PFSK-1 (cell line): ENCODE results near the gene SLC39A1.

Experiments used
- FOXP2 ChIP-seq: optimal IDR thresholded peaks from 2 replicates; pipeline ENCODE3; 2011; ENCODE audit warnings: borderline replicate concordance, control low read depth, inconsistent platforms; ENCODE audit not compliant: insufficient read depth; ENCODE audit errors: extremely low read length, extremely low read depth
- POLR2AphosphoS5 ChIP-seq: IDR thresholded peaks from 2 replicates; pipeline ENCODE4 v1.6.1; 2012; ENCODE audit warnings: low read depth, mild to moderate bottlenecking, control low read depth, low read length, moderate library complexity
- REST ChIP-seq, 2 experiments: IDR thresholded peaks; 2 replicates each; pipeline versions ENCODE4 v1.6.1 to v1.8.0; 2011 to 2012; ENCODE audit warnings: low read depth in 2 of 2, low read length in 2 of 2, control low read depth in 1 of 2, inconsistent platforms in 1 of 2, mild to moderate bottlenecking in 1 of 2, moderate library complexity in 1 of 2; ENCODE audit not compliant: insufficient read depth in 1 of 2
- SIN3A ChIP-seq: IDR thresholded peaks from 2 replicates; pipeline ENCODE4 v1.6.1; 2012; ENCODE audit warnings: mild to moderate bottlenecking, low read length, moderate library complexity, borderline replicate concordance; ENCODE audit not compliant: insufficient read depth
- TAF1 ChIP-seq: IDR thresholded peaks from 2 replicates; pipeline ENCODE4 v1.6.1; 2012; ENCODE audit warnings: low read length, control low read depth, borderline replicate concordance; ENCODE audit not compliant: insufficient read depth

Gene SLC39A1

GRCh38 chr1:153932156-153933131 lies 30.9 kb downstream of the SLC39A1 start:
- no peak for TF ChIP-seq FOXP2
- no peak for TF ChIP-seq POLR2AphosphoS5
- no peak for TF ChIP-seq REST (IDR thresholded peaks at IDR 0.05; ENCODE audit: insufficient read depth in 1 of 2, low read depth in 2 of 2, low read length in 2 of 2)
- no peak for TF ChIP-seq TAF1
- no peak for TF ChIP-seq SIN3A

DNA sequence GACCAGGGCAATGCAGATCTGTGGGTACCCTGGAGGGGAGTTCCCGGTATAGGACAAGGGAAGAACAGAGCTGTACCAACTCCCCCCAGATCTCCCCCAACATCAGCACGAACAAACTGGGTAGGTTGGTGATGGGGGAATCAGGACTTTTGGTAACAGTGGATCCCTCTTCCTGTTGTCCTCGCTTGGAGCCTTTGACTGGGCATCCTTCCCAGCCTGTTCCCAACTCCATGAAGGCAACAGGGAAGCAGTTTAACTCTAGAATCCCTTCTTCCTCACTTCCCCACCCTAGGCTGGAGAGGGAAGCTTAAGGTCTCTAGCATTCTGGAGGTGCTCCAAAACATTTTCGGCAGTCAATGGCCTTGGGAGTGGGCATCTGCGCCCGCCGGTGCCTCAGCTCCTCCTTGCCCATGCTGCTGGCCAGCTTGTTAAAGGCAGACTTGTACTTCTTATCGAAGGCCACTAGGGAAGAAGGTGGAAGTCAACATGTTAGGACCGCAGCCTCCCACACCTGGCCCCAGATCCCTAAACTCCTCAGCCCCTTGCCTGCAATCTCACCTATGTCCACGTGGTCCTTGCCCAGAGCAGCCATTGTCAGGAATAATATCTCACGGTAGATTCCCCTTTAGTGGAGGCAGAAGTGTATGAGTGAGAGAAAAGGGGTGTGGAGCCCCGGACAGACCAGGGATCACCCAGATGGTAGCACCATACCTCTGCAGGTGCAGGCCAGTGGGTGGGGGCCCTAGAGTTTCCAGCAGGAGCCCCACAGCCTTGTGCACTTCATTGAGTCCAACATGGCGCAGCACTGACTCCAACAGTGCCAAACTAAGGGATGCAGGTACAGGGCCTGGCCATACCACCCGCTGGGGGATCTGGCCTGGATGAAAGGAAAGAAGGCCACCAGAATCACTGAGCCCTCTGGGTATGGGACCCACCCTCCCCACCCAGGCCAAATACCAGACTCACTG lies 33.1 kb downstream of the SLC39A1 start:
- TF ChIP-seq FOXP2 (no peak), TAF1 (no peak), SIN3A (no peak), REST (IDR thresholded peaks at IDR 0.05; ENCODE audit: insufficient read depth in 1 of 2, low read depth in 2 of 2, low read length in 2 of 2) (no peak), POLR2AphosphoS5 (no peak)

- TF ChIP-seq TAF1 = no peak
- no peak for TF ChIP-seq REST (IDR thresholded peaks at IDR 0.05; ENCODE audit: insufficient read depth in 1 of 2, low read depth in 2 of 2, low read length in 2 of 2)
- no peak for TF ChIP-seq FOXP2
- no peak for TF ChIP-seq POLR2AphosphoS5
- TF ChIP-seq SIN3A = no peak
Measured at GRCh38 chr1:153929426-153929825, 33.9 kb downstream of the SLC39A1 start.

- no peak for TF ChIP-seq POLR2AphosphoS5
Measured at GRCh38 chr1:153928791-153929341, 34.5 kb downstream of the SLC39A1 start.

DNA sequence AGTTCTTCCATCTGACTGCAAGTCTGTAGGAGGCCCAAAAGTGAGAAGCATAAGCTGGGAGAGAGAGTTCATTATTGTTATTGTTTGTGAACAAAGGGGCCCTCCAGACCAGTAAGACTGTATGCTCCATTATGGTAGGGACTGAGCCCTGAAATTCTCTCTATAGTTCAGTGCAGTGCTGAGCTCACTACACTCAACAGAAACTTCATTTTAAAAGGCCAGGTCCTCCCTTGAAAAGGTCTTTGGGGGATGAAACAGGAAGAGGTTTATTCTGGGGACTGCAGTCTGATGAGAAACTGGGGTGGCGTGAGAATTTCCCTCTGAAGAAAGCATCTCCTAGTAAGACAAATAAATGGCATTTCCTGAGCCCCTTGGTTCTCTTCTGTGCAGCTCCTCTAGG lies 35.1 kb downstream of the SLC39A1 start:
- TF ChIP-seq TAF1 = no peak
- TF ChIP-seq POLR2AphosphoS5 = no peak
- TF ChIP-seq REST (IDR thresholded peaks at IDR 0.05; ENCODE audit: insufficient read depth in 1 of 2, low read depth in 2 of 2, low read length in 2 of 2) = no peak
- no peak for TF ChIP-seq SIN3A
- TF ChIP-seq FOXP2 = no peak
